ENCODE data around the gene DNAH11.

DNA sequence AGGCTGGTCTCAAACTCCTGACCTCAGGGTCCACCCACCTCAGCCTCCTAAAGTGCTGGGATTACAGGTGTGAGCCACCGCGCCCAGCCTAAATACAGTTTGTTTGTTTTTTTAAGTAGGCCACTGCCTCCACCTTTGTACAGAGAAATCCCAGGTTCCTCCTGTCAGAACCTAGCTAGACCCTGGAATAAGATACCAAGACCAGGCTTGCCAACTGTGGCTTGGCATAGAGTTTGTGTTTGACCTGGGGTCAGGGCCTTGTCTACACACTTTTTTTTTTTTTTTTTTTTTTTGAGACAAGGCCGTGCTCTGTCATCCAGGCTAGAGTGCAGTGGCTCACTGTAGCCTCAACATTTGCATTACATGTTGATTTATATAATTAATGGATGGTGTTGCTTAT is 34.3 kb upstream of the DNAH11 start:
- no peak for TF ChIP-seq REST (IDR thresholded peaks at IDR 0.05; ENCODE audit: low read depth)
- no peak for TF ChIP-seq TAF1 (IDR thresholded peaks at IDR 0.05; ENCODE audit: low read depth)
- no peak for TF ChIP-seq EGR1 (IDR thresholded peaks at IDR 0.05)

Measured in Ishikawa (cell line).